NCI-H69 (cell line): Measurements from ENCODE around the gene HSD11B2.

Experiments
- DNase-seq: peaks from one replicate; lab custom pipeline; 2025; lab: John Stamatoyannopoulos, UW

The HSD11B2 gene

GRCh38 chr16:67435758-67436164 lies 4.8 kb downstream of the HSD11B2 start:
- DNase-seq = no peak

GRCh38 chr16:67436640-67437193 lies 5.8 kb downstream of the HSD11B2 start:
- no peak for DNase-seq

GRCh38 chr16:67437513-67437912 lies 6.6 kb downstream of the HSD11B2 start:
- no peak for DNase-seq

GRCh38 chr16:67438098-67438791 lies 7.3 kb downstream of the HSD11B2 start:
- DNase-seq = no peak

DNA sequence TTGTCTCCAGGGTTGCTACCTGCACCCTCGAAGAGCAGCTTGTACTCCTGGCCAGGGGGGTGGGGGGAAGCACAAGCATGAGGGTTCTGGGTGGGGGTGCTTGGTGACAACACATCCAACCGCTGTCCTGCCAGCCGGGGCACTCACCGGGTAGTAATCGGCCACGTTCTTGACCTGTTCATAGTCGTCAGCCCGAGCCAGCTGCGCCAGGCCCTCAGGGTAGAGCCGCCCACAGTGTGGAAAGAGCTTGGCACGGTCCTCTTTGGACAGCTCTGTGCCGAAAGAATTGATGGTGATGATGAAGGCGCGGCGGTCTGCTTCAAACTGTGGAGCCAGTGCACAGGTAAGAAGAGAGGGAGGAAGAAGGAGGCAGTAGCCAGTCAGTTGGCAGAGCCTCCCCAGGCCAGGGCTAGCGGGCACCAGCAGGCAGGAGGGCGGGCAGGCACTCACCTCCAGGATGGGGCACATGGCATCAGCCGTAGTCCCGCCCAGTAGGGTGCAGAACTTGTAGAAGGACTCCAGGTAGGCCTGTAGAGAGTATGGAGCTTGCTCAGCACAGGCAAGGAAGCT lies 8.0 kb downstream of the HSD11B2 start:
- no peak for DNase-seq

DNA sequence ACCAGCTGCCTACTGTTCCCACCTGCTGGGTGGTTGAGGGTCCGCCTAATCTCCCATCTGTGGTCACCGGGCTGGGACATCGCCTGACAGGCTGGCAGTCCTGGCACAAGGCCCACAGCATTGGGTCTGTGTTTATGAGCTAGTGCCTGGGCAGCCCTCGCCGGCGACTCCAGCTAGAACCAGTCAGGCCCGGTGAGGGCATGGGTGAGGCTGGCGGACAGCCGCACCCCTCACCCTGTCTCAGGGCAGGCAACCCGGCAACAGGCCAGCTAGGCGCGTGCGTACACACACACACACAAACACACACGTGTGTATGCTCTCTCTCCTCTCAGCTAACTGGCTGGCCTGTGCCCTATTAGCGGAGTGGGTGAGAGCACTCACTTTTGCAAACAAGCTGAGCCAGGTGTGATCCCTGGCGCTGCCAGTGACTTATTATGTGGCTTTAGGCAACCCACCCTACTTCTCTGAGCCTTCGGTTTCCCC lies 10.4 kb downstream of the HSD11B2 start:
- peak; percentile 95 for DNase-seq

GRCh38 chr16:67441907-67442306 lies 11.0 kb downstream of the HSD11B2 start:
- DNase-seq = peak; percentile 55

- no peak for DNase-seq
These were observed 11.8 kb downstream of the HSD11B2 start for GRCh38 chr16:67442581-67443255.

GRCh38 chr16:67443265-67443664 lies 12.3 kb downstream of the HSD11B2 start:
- no peak for DNase-seq

DNA sequence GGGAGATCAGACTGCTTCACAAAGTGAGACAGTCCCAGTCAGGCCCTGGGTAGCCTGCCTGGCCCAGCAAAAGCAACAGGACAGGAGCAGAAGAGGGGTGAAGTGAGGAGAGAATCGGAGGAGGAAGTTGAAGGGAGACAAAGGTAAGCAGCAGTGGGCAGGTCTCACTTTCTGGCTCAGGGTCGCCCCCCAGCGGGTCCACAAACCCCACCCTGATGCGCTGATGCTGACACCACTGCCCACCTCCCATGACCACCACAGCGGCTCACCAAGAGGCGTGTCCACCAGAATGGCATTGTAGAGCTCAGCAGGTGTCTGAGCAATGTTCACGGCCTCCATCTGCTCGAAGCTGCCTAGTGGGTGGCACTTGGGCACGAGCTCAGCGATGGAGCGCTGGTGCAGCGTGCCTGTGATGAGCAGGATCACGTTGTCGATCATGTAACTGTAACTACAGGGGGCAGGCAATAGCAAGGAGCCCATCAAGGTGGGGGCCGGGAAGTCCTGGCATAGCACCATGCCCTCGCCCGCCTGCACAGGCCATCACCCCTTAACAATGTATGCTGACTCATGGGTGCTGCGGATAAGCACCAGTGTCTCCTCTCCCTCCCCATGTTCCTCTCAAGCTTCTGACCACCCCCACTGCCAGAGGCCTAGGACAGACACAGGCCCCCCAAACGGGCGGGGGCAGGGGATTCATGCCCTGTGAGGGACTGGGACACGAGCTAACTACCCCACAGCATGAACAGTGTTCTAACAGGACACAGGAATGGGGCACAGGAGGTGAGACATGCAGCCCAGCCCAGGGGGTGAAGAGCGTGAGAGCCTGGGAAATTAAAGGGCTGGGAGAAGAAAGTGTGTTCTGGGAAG lies 13.6 kb downstream of the HSD11B2 start:
- peak; percentile 73 for DNase-seq

DNA sequence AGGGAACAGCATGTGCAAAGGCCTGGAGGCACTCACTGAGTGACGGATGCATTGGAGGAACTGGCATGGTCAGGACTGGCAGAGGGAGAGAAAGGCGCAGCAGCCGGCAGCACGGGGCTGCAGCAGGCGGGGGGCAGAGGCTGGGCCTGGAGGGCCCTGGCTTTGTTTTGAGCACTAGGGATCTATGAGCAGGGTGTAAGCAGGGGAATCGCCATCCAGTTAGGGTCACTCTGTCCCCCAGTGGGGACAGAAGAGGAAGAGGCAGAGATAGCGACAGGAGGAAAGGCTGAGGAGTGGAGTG lies 14.2 kb downstream of the HSD11B2 start:
- DNase-seq = no peak

GRCh38 chr16:67445441-67445912 lies 14.6 kb downstream of the HSD11B2 start:
- no peak for DNase-seq

- no peak for DNase-seq
These were observed 15.3 kb downstream of the HSD11B2 start for GRCh38 chr16:67445913-67446907.

- no peak for DNase-seq
These were observed 16.1 kb downstream of the HSD11B2 start for GRCh38 chr16:67446968-67447507.

GRCh38 chr16:67447508-67448076 lies 16.7 kb downstream of the HSD11B2 start:
- peak; percentile 30 for DNase-seq

- DNase-seq = no peak
These were observed 17.7 kb downstream of the HSD11B2 start for GRCh38 chr16:67448580-67448979.

DNA sequence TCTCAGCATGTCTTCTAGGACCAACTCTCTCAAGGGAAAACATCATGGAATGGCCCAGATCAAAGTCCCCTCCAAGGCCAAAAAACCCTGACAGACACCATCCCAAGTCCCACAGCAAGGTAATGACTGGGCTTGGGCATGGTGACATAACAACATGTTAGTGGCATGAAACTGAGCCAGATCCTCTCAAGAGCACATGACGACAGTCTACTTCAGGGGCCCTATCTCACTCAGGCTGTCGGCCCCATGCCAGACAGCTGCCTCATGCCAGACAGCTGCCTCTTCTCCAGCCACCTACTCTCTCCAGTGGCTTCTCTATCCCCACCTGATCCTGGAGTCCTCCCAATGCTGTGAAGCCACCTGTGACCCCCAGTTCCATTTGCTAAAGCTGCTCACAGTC lies 18.4 kb downstream of the HSD11B2 start:
- no peak for DNase-seq

GRCh38 chr16:67449739-67450138 lies 18.8 kb downstream of the HSD11B2 start:
- DNase-seq = no peak

- no peak for DNase-seq
These were observed 20.3 kb downstream of the HSD11B2 start for GRCh38 chr16:67451061-67451703.
